ENCODE measurements around the gene INHBB. TPM values are rescaled to one million over a fixed set of nuclear protein-coding genes. Genes with fewer than 3 reads are reported as not detected.
A peak's percentile ranks its signal among the peaks of the same experiment; 100 is the strongest.

Gene INHBB
- total RNA-seq, 1 donor from 2014 or later, result 0.50 TPM

DNA sequence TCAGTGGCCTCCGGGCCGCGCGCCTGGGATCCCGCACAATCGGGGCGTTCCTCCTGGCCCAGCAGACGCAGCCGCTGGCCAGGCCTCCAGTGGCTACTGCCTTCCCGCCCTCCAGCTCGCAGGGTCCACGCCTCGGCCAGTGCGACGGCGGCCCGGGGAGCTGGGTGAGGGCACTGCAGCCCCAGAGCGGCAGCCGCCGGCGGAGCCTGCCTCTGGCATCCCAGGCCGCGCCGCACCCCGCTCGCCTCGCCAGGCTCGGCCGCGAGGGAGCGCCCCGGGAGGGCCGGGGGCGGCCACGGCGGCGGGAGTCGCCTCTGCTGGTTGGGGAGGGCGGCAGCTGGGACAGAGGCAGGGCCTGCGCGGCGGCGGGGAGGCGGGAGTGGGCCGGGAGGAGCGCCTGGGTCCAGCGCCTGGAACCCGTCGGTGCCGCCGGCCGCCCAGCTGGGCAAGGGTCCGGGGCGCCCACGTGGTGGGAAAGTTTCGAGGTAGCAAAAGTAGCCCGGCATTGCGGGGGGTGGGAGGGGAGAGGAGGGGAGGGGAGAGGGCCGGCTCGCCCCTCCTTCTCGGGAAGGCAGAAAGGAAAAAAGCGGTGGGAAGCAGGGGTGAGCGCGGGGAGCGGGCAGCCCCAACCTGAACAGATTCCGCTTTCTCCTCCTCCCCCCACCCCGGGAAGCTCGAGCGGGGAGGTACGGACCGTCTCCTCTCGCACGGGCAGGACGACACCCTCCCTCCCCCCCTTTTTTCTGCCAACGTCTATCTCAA, 1.5 kb upstream of the INHBB start:
- DNase-seq (ENCODE audit: low read depth), result no peak
- Histone ChIP-seq H3K27me3 (ENCODE audit: control insufficient read depth, insufficient read depth, low read length) (peaks cover 83% of the 10 kb centered on the region), H3K36me3 (ENCODE audit: control insufficient read depth, insufficient read depth, low read length) (no peaks in the 10 kb centered on the region), H3K4me3 (ENCODE audit: low read depth, low read length) (peak overlapping the region; percentile 13)
- TF ChIP-seq, protein P1, sequence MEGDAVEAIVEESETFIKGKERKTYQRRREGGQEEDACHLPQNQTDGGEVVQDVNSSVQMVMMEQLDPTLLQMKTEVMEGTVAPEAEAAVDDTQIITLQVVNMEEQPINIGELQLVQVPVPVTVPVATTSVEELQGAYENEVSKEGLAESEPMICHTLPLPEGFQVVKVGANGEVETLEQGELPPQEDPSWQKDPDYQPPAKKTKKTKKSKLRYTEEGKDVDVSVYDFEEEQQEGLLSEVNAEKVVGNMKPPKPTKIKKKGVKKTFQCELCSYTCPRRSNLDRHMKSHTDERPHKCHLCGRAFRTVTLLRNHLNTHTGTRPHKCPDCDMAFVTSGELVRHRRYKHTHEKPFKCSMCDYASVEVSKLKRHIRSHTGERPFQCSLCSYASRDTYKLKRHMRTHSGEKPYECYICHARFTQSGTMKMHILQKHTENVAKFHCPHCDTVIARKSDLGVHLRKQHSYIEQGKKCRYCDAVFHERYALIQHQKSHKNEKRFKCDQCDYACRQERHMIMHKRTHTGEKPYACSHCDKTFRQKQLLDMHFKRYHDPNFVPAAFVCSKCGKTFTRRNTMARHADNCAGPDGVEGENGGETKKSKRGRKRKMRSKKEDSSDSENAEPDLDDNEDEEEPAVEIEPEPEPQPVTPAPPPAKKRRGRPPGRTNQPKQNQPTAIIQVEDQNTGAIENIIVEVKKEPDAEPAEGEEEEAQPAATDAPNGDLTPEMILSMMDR (IDR thresholded peaks at IDR 0.05; ENCODE audit: insufficient read depth, low read length, poor library complexity, severe bottlenecking), result no peak

DNA sequence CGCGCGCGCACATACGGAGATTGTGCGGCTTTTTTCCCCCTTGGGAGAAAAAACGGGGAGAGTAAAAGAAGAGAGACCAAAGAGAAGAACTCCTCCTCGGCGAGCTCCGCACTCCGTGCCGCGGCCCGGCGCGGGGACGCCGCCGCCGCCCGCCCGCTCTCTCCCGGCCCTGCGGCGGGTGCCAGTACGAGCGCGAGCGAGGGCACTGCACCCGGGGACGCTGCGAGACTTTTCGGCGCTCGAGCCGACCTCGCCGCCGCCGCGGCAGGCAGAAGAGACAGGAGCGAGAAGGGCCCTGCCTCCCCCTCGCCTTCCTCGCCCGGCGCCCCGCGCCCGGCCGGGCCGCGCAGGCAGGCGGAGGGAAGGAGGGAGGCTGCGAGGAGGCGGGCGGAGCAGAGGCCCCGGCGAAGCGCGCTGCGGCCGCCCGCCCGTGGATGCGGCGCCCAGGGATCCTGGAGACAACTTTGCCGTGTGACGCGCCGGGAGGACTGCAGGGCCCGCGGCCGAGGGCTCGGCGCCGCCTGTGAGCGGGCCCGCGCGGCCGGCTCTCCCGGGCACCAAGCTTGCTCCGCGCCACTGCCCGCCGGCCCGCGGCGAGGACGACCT, 857 bp upstream of the INHBB start:
- DNase-seq (ENCODE audit: low read depth), result no peak
- H3K27me3 ChIP-seq (ENCODE audit: control insufficient read depth, insufficient read depth, low read length), result peaks cover 85% of the 10 kb centered on the region
- H3K36me3 ChIP-seq (ENCODE audit: control insufficient read depth, insufficient read depth, low read length), result no peaks in the 10 kb centered on the region
- TF ChIP-seq, protein P1 (IDR thresholded peaks at IDR 0.05; ENCODE audit: insufficient read depth, low read length, poor library complexity, severe bottlenecking), result no peak
- peak overlapping the region; percentile 15 for H3K4me3 ChIP-seq (ENCODE audit: low read depth, low read length)

DNA sequence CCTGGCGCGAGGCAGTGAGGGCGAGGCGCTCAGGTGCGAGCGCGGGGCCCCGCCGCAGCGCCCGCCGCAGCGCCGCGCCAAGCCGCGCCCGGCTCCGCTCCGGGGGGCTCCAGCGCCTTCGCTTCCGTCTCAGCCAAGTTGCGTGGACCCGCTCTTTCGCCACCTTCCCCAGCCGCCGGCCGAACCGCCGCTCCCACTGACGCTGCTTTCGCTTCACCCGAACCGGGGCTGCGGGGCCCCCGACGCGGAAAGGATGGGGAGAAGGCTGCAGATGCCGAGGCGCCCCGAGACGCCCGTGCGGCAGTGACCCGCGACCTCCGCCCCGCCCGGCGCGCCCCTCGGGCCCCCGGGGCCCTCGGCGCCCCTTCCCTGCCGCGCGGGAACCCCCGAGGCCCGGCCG, 328 bp upstream of the INHBB start:
- TF ChIP-seq, protein P1 (IDR thresholded peaks at IDR 0.05; ENCODE audit: insufficient read depth, low read length, poor library complexity, severe bottlenecking), result no peak
- Histone ChIP-seq H3K27me3 (ENCODE audit: control insufficient read depth, insufficient read depth, low read length) (peaks cover 89% of the 10 kb centered on the region), H3K4me3 (ENCODE audit: low read depth, low read length) (no peak overlapping the region), H3K36me3 (ENCODE audit: control insufficient read depth, insufficient read depth, low read length) (no peaks in the 10 kb centered on the region)
- DNase-seq (ENCODE audit: low read depth), result no peak

DNA sequence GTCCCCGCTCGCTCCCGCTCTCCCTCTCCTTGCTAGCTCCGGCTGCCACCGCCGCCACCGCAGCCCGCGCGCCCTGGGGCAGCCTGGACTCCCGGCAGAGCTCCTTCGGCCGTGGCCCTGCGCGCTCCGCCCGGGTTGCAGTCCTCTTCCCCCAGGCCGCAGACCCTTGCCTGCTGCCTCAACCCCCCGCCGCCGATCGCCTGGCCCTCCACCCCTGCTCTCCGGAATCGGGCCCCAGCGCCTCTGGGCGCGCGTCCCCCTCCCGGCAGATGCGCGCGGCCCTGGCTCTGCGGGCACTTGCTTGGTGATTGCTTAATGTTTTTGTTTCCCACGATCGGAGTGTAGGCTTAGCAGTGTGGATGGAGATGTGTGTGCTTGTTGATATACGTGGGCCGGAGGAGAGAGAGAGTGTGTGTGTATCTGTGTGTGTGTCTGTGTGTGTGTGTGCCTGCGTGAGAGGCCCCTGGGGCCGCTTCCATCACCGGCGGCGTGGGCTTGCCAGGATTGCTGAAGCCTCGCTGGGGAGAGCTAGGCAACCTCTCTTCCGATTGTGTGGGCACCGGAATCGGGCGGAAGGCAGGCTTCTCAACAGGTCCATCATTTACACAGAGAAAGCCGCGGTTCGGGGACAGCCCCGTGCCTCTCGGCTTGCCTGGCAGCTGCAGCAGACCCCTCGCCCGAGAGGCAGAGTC, 877 bp downstream of the INHBB start:
- Histone ChIP-seq H3K27me3 (ENCODE audit: control insufficient read depth, insufficient read depth, low read length) (peaks cover 84% of the 10 kb centered on the region), H3K36me3 (ENCODE audit: control insufficient read depth, insufficient read depth, low read length) (no peaks in the 10 kb centered on the region), H3K4me3 (ENCODE audit: low read depth, low read length) (peak overlapping the region; percentile 6)
- TF ChIP-seq, protein P1 (IDR thresholded peaks at IDR 0.05; ENCODE audit: insufficient read depth, low read length, poor library complexity, severe bottlenecking), result no peak
- DNase-seq (ENCODE audit: low read depth), result no peak

DNA sequence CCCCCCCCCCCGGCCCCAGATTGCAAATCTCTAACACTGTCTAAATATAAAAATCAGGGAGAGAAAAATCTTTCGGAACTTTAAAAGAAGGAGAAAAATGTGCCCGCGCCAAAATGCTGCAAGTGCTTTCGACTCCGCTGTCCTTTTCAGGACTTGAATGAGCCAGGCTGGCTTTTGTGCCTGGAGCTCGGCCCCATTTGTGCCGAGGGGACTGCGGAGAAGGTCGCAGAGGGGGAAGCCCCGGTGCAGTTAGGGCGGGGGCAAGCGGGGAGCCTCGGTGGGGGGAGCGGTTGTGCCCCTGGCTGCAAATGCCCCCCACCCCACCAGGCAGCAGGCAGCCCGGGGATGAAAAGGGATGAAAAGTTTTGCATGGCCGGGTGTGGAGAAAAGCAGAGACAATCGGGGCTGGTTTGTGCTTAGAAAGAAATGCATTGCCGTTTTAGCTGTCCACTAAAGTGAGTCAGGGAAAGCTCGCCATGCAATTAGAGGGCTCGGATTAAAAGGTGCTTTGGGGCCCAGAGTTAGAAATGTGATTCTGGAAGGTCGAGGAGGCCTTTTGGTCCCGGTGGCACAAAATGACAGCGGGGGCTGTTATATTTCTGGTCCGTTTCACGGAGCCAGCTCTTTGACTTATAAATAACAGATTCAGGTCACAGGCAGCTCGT, 1.6 kb downstream of the INHBB start:
- no peak for DNase-seq (ENCODE audit: low read depth)
- H3K27me3 ChIP-seq (ENCODE audit: control insufficient read depth, insufficient read depth, low read length), result peaks cover 79% of the 10 kb centered on the region
- no peaks in the 10 kb centered on the region for H3K36me3 ChIP-seq (ENCODE audit: control insufficient read depth, insufficient read depth, low read length)
- no peak overlapping the region for H3K4me3 ChIP-seq (ENCODE audit: low read depth, low read length)
- TF ChIP-seq, protein P1 (IDR thresholded peaks at IDR 0.05; ENCODE audit: insufficient read depth, low read length, poor library complexity, severe bottlenecking), result no peak

Measured in kidney epithelial cell (primary cell).